NCI-H345 (cell line): ENCODE results near the gene PIGR.
"Not testable (repeated sequence)": the region's sequence is repeated elsewhere in the genome, so short reads cannot be mapped to it uniquely, and the experiment has no call there.

Experiments used
- DNase-seq: peaks from one replicate; lab custom pipeline; 2025; lab: John Stamatoyannopoulos, UW

Gene PIGR

DNA sequence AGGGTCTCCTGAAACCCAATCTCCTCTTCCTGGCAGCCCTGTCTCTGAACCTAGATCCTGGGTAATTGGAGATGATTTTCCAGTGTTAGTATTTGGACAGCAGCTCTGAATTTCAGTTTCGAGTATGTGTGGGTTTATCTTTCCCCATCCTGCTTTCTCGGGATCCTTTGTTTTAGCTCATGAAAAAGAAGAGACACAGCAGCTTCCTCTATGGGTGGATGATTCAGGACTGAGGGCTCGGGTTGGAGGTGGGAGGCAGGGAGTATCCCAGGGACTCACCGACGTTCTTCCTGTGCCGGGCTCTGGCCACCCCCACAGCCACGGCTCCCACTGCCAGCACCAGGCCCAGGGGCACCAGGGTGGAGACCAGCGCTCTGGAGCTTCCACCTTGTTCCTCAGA is 14.1 kb downstream of the PIGR start:
- DNase-seq: no peak

DNA sequence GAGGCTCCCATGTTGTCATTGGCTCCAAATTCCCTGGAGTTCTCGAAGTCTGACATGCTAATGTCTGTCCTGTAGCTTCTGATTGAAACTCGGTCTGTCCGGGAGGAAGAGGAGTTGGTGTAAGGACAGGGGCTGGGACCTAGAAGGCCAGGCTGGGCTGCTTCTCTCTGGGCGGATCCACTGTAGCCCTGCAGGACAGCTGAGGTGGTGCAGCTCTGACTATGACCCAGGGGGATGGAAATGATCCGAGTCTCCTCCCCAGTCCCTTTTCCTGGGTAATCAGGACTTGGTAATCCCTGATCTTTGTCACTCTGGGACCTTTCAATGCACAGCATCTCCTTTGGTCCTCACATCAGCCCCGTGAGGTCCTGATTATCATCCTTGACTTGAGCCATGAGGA is 14.6 kb downstream of the PIGR start:
- no peak for DNase-seq

DNA sequence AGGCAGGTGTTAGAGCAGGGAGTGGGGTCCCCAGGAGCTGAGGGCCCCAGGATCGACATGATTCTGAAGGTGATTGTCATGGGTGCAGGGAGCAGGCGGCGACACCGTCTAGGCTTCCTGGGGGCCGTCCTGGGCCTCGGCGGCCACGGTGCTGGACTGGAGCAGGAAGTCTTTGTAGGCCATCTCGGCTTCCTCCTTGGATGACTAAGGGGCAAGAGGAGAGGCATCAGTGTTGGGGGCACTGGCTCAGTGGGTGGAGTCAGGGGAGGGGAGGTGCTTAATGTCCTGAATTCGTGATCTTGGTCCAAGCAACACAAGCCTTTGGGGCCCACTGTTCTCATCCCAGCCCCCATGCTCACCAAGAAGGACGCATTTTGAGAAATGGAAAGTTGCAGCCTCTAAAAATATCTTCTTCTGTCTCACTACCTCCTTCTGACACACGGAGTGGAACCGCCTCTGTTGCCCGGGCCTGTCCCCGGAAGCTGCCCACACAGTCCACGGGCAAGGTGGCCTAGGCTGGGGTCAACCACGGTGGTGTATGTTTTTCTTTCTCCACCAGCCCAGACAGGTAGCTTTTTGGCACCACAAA is 16.0 kb downstream of the PIGR start:
- DNase-seq: no peak

DNA sequence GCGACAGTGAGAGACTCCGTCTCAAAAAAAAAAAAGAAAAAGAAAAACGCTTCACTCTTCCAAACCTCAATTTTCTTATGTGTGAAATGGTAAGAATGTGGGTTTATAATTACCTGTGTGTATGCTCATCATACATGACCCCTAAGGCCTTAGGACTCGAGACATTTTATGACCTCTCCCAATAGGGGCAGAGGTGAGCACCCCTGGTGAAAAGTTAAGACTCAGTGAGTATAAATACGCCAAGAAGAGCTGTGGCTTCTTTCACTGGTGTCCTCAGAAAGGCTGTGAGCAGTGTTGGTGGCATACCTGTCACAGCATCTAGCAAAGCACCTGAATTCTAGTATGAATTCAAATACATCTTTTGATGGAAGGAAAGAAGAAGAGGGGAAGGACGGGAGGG is 16.7 kb downstream of the PIGR start:
- DNase-seq: no peak

DNA sequence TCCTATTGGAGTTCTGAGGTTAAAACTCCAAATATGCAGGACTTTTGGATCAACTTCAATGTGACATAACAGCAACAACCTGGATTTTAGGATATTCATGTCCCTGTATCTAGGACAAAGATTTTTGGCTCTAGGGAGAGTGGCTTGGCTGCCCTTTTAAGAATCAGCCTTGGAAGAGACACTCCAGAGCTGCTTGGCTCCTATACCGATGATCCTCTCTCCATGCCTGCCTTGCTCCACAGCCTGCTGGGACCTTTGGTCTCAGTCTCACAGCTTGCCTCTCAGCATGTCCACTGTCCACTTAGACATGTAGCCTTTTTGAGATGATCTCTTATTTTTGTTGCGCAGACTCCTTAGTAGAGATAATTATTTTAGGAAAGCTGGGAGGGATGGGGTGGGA is 20.0 kb downstream of the PIGR start:
- no peak for DNase-seq

DNA sequence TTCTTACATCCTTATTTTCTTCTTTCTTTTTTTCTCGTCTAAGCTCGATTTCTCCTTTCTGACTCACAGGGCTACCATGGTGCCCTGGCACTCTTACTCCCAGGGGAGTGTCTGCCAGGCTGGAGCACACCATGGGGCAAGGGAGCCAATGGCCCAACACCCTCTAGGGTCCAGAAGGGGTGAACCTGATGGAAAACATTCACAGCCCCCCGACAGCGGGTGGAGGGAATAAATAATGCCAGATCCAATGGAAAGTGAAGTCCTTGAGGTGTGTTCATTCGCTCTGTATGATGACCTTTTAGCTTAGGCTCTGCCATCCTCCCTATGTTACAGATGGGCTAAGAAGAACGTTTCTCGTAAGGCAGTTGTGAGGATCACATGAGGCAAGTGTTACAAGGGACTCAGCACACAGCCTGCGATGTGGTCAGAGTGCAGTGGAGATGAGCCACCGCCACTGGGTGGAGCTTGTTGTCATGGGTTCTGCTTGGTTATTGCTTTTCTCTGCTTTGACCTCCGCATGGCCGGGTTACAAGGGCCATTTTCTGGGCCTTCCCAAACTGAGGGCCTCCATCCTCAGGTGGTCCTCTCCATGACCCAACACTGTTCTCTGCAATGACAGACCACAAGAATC is 21.0 kb downstream of the PIGR start:
- no peak for DNase-seq

DNA sequence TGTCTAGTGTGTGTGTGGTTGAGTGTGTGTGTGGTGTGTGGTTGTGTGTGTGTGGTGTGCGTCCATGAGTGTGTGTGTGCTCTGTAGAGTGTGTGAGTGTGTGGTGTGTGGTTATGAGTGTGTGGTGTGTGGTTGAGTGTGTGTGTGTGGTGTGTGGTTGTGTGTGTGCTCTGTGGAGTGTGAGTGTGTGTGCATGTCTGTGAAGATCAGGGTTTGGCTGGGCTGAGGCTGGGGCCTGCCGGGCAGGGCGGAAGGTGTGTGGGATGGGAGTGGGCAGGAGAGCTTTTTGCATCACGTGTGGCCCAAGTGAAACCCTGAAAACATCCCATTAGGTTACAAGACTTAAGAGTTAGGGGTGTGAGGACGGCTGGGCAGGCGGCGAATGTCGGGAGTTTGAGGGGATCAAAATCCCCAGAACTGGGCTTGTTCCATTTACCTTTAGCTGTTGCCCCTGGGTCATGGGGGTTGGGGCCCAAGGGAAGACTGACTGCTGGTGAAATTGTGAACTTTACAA is 21.6 kb downstream of the PIGR start:
- no peak for DNase-seq

DNA sequence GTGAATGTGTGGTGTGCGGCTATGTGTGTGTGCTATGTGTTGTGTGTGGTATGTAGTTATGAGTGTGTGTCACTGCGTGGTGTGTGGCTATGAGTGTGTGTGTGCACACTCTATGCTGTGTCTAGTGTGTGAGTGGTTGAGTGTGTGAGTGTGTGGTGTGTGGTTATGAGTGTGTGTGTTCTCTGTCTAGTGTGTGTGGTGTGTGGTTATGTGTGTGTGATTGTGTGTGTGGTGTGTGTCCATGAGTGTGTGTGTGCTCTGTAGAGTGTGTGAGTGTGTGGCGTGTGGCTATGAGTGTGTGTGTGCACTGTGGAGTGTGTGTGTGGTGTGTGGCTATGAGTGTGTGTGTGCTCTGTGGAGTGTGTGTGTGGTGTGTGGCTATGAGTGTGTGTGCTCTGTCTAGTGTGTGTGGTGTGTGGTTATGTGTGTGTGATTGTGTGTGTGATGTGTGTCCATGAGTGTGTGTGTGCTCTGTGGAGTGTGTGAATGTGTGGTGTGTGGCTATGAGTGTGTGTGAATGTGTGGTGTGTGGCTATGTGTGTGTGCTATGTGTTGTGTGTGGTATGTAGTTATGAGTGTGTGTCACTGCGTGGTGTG is 22.2 kb downstream of the PIGR start:
- DNase-seq: not testable (repeated sequence)

DNA sequence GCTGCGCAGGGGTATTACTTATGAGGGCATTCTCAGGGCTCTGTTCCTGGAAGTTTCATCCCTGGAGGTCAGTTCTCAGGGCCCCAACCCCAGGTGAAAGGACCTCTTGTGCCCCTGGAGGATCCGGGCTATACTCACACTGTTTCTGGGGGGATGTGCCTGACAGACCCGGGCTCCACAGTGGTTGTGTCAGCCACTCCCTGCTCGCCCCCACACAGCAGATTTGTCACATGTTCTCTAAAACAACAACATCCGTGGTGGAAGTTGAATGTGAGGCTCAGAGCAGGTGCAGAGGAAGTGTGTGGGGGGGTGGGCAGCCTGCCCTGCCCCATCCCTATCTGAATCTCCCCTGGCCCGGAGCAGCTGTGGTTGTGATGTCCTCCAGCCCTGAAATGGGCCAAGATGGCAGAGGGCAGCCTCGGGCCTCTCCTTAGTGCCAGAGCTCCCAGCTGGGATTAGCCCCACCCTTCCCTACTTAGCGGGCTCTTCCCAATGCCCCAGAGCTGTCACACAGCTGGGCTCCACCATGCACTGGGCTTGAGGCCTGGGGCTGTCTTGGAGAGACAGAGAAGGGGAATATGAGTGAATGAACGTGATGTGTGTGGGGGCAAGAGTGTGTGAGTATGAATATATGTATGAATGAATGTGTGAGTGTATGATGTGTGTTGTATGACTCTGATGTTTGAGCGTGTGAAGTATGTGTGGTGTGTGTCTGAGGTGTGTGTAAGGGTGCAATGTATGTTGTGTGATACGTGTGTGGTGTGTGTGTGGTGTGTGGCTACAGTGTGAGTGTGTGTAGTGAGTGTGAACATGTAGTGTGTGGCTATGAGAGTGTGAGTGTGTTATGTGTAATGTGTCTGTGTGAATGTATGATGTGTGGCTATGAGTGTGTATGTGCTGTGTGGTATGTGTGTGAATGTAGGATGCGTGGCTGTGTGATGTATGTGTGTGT is 23.0 kb downstream of the PIGR start:
- DNase-seq: no peak

DNA sequence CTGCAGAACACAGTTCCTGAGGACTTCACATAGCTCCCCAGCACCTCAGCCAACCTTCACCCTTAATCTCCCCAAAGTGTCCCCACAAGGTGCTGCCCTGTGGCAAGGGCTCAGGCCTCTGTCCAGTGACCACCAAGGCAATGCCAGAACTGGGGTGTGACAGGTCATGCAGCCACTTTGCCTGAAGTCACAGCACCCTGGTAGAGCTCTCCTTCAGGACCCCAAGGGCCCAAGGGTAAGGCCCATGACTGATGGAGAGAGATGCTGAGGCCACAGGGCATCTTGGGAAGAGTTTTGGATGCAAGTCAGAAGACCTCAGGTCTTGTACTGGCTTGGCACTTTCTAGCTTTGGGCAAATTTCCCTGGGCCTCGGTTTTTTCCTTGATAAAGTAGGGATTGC is 23.7 kb downstream of the PIGR start:
- no peak for DNase-seq

DNA sequence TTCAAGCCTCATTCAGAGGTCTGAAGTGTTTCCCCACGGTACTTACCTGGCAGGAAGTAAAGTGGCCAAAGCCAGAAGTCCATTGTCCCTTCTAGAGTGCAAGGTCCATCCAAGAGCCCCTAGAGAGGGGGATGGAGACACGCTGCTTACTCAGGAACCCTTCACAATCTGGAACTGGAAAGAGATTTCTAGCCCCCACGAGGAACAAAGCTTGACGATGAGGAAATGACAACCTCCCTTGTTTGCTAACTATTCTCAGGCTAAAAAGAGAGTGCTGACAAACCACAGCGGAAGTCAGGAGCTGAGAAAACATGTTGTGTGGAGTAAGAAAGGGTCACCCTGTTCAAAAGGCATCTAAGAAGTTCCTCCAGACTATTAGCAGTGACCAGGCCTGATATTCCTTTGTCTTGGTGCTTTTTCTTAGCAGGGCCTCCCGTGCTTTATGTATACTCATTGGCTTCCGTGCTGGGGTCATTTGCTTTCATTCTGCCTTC is 24.4 kb downstream of the PIGR start, which contains the start of gene FCMR:
Gene FCMR (minus strand): TSS at position 170 of the 494 bp plus-strand sequence. CDS start 87 bp downstream, at position 83.
- DNase-seq: no peak

DNA sequence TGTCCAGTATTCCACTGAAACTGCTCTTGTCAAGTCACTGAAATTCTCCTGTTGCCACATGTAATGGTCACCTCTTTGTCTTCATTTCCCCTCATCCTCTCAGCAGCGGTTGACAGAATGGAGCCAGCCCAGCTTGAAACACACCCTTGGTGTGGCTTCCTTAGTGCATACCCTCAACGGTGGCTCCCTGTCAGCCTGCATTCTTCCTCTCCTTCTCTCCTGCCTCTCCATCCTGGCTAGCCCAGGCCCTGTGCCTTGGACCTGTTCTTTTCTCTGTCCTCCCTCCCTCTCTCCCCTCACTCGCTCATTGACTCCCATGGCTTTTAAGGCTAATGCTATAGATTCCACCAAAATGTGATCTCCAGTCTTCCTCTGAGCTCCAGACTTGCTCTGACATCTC is 28.2 kb downstream of the PIGR start:
- DNase-seq: no peak

DNA sequence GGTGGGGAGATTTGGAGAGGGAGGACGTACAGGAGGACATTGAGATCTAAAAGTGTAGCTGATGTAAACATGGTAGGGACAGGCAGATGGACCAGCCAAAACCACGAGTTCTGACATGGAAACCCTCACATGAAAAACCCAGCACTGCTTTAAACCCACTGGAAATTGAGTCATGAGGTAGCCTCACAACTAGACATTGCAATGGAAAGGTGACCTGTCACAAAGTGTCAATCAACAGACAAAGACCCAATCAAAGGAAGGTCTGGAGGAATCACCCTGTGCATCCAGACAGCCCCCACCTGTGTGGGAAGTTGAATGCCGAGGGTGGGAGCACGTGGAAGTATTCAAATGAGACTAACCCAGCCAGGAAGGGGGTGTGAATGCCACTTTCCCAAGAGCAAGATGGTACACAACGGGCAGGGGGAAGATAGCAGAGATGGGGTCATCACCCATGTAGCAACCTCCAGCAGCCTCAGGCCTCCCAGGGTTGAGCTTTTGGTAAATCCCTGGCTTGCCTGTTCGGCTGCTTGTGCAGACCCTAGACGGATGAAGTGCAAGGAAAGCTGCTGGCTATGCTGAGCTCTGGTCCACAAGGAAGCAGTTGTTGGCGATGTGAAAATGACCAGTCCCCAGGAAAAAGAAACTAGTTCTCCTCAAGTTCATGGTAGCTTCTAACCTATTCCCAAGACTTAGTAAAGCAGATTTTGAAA is 30.1 kb downstream of the PIGR start:
- DNase-seq: no peak

DNA sequence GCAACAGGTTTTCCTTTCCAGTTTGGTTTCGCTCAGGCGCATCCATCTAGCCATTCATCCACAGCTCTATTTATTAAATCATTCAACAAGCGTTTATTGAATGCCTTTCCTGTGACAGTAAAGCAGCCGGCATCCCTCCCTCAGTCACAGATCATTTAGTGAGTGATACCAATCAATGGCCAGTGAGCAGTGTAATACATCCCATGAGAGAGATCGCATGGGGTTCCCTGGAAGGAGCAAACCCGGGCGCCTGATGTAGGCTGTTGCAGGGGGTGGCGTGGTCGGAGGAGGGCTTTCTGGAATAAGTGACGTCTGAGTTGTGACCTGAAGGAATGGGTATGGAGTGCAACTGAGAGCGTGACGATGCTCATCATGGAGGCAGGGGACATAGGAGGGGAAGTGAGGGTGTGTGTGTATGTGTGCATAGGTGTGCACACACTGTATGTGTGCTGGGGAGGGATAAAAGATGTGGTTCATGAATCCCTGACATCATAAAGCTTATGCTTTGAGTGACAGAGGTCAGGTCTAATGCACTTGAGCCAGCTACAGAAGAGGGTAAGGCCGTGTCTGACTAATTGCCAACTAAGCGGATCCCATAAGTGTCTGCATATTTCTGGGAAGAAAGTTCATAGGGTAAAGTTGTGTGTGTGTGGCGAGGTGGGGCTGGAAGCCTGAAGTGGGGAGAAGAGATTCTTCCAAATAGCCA is 31.1 kb downstream of the PIGR start:
- DNase-seq: peak; percentile 48

DNA sequence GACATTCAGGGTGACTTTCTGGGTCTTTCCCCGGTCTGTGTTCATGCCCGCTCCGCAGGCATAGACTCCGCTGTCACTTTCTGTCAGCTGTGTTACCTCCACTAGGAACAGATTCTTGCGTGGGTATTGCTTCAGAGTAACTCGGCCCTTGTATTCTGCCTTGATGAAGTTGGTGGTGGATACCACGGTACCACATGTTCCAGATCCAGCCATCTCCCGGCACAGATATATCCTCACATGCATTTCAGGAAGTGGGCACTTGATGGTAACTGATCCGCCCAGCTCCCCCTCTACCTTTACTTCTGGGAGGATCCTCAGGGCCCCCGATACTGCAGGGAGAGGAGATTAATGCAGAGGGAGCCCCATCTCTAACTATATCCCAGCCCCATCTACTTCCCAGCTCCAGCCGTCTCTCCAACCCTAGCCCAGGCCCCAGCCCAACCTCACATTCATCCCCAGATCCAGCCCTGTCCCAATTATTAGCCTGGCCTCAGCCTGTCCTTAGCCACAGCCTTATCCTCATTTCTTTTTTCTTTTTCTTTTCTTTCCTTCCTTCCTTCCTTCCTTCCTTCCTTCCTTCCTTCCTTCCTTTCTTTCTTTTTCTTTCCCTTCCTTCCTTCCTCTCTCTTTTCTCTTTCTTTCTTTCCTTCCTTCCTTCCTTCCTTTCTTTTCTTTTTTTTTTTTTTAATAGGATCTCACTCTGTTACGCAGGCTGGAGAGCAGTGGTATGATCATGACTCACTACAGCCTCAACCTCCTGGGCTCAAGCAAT is 32.3 kb downstream of the PIGR start:
- DNase-seq: no peak

DNA sequence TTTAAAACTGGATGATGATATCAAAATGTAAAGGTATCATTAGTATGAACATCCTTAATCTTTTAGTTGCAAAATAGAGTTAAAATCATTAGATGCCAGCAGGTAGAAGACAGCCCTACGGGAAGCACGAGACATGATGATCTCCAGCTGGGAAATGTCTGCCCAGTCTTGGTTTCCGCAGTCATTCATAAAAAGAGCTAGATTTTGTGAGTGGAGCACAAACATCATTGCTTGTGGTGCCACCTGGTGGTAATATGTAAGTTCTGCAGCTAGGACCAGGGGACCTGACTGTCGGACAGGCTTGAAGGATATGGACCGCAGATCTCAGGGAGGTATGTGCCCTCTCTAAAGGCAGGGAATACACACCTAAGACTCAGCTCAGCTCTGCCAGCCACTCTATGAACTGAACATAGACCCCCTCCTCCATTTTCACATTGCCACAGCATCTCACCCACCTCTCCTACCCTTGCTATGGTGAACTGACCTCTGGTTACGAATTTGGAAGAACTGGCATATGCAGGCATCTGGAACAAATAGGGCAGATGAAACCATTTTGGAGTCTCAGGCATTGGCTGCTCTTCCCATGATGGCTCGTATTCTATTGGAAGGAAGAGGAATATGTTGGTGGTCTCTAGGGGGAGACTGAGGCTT is 33.7 kb downstream of the PIGR start:
- DNase-seq: peak; percentile 87

DNA sequence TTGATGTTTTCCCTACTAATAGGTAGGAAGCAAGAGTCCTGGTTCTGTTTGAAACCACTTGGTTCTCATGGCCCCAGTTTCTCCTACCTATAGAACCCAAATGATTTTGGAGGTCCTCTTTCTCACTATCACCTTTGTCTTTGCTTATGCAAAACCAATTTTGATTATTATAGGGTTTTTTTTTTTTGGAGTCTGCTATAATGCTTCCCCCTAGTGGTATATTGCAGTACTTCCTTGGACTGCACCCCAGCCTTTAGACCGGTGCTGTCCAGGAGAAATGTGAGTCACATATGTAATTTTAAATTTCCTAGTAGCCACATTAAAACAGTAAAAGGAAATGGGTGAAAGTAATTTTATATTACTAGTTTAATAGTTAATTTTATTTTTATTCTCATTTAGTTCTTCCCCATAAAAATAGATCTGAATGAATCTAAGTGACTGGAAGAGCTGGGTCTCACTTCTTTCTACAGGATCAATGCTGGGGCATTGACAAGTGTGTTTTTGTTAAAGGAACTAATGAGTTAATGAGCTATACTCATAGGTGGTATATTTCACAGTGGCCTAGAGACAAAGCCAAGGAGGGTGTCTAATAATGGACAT is 35.1 kb downstream of the PIGR start:
- DNase-seq: peak; percentile 51

DNA sequence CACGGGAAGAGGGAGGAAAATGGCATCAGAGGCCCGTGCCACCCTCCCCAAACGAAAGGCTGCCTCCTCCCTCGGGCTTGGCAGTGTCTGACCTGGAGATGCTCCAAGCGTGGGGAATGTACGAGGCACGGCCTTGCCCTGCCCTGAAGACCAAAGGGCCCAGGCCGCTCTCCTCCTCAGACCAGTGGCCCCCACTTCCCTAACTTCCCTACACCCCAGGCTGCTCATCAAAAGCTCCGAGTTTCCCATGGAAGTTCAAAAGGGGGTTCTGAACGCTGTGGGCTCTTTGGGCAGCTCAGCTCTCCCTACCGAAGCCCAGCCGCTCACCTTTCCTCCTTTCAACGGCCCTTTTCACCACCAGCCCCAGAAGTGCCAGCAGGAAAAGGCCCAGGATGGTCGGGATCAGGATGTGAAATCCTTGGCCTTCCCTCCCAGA is 36.4 kb downstream of the PIGR start:
- no peak for DNase-seq
